ENCODE results near the gene CD72. TPM values are rescaled to one million over a fixed set of nuclear protein-coding genes. Genes with fewer than 3 reads are reported as not detected.
A peak's percentile ranks its signal among the peaks of the same experiment; 100 is the strongest.
"Not testable (repeated sequence)": the region's sequence is repeated elsewhere in the genome, so short reads cannot be mapped to it uniquely, and the experiment has no call there.

The CD72 gene
- polyA plus RNA-seq, 4 donors, result 2.4 to 3.4 (median 2.9) TPM

- no peak for DNase-seq (ENCODE audit: low read depth in 4 of 4, low spot score in 2 of 4)
These were observed 19.2 kb downstream of the CD72 start for GRCh38 chr9:35598866-35599590.

GRCh38 chr9:35596907-35597306 lies 21.3 kb downstream of the CD72 start:
- DNase-seq (ENCODE audit: low read depth in 4 of 4, low spot score in 2 of 4), result not testable (repeated sequence)

- DNase-seq (ENCODE audit: low read depth in 4 of 4, low spot score in 2 of 4), result no peak
These were observed 23.7 kb downstream of the CD72 start for GRCh38 chr9:35594471-35594870.

GRCh38 chr9:35593581-35593980 lies 24.6 kb downstream of the CD72 start:
- no peak for DNase-seq (ENCODE audit: low read depth in 4 of 4, low spot score in 2 of 4)

- DNase-seq (ENCODE audit: low read depth in 4 of 4, low spot score in 2 of 4), result not testable (repeated sequence)
These were observed 29.7 kb downstream of the CD72 start for GRCh38 chr9:35588506-35588905.

GRCh38 chr9:35584681-35585080 lies 33.5 kb downstream of the CD72 start:
- DNase-seq (ENCODE audit: low read depth in 4 of 4, low spot score in 2 of 4), result not testable (repeated sequence)

- not testable (repeated sequence) for DNase-seq (ENCODE audit: low read depth in 4 of 4, low spot score in 2 of 4)
These were observed 34.7 kb downstream of the CD72 start for GRCh38 chr9:35583521-35583920.

- not testable (repeated sequence) for DNase-seq (ENCODE audit: low read depth in 4 of 4, low spot score in 2 of 4)
These were observed 38.5 kb downstream of the CD72 start for GRCh38 chr9:35579659-35580227.

GRCh38 chr9:35579130-35579529 lies 39.1 kb downstream of the CD72 start:
- DNase-seq (ENCODE audit: low read depth in 4 of 4, low spot score in 2 of 4), result no peak

- no peak for DNase-seq (ENCODE audit: low read depth in 4 of 4, low spot score in 2 of 4)
These were observed 40.7 kb downstream of the CD72 start for GRCh38 chr9:35577486-35577885.

- no peak for DNase-seq (ENCODE audit: low read depth in 4 of 4, low spot score in 2 of 4)
These were observed 42.7 kb downstream of the CD72 start for GRCh38 chr9:35575478-35575877.

- DNase-seq (ENCODE audit: low read depth in 4 of 4, low spot score in 2 of 4), result no peak
These were observed 43.6 kb downstream of the CD72 start for GRCh38 chr9:35574578-35575122.

GRCh38 chr9:35570709-35571504 lies 47.3 kb downstream of the CD72 start:
- no peak for DNase-seq (ENCODE audit: low read depth in 4 of 4, low spot score in 2 of 4)

- no peak for DNase-seq (ENCODE audit: low read depth in 4 of 4, low spot score in 2 of 4)
These were observed 49.0 kb downstream of the CD72 start for GRCh38 chr9:35569206-35569605.

- no peak for DNase-seq (ENCODE audit: low read depth in 4 of 4, low spot score in 2 of 4)
These were observed 50.0 kb downstream of the CD72 start for GRCh38 chr9:35568196-35568595.

- no peak for DNase-seq (ENCODE audit: low read depth in 4 of 4, low spot score in 2 of 4)
These were observed 51.8 kb downstream of the CD72 start for GRCh38 chr9:35566417-35566816.

- DNase-seq (ENCODE audit: low read depth in 4 of 4, low spot score in 2 of 4), result no peak
These were observed 53.6 kb downstream of the CD72 start for GRCh38 chr9:35564658-35565061.

- peak in 1 of 4 donors; percentile 33 for DNase-seq (ENCODE audit: low read depth in 4 of 4, low spot score in 2 of 4)
These were observed 54.4 kb downstream of the CD72 start for GRCh38 chr9:35563791-35564197.

- no peak for DNase-seq (ENCODE audit: low read depth in 4 of 4, low spot score in 2 of 4)
These were observed 55.1 kb downstream of the CD72 start for GRCh38 chr9:35562895-35563780.

All from left renal cortex interstitium (tissue), 4 donors.